ENCODE results near the gene ADORA1. TPM values are rescaled to one million over a fixed set of nuclear protein-coding genes. Genes with fewer than 3 reads are reported as not detected.

The ADORA1 gene
- total RNA-seq, 1 donor from 2014 or later: 3.8 TPM

DNA sequence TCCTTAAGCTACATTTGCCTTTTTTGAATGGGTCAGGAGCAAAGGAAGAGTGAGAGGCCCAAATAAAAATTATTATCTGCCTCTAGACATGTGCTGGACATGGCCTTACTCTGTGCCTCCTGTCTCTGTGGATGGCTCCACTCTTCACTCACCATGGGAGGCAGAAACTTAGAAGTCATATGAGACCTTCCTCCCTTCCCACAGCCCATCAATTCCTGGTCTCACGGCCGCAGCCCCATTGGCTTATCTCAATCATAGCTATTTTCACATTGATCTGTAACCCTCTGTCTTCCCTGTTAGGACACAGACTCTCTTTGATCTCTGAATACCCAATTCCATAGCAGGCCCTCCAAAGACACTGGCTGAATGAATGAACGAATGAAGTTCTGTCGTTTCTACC lies 14.2 kb upstream of the ADORA1 start:
- H3K27me3 Mint-ChIP-seq (ENCODE audit: low read depth): peaks cover 59% of the 10 kb centered on the region
- no peak for DNase-seq (ENCODE audit: low spot score in 2 of 2, unreplicated experiment in 2 of 2)
- no peaks in the 10 kb centered on the region for H3K9me3 Mint-ChIP-seq
- no peaks in the 10 kb centered on the region for H3K4me1 Mint-ChIP-seq
- no peaks in the 10 kb centered on the region for H3K36me3 Mint-ChIP-seq
- TF ChIP-seq CTCF (IDR thresholded peaks at IDR 0.05; ENCODE audit: unreplicated experiment): no peak
- no peak overlapping the region for H3K4me3 Mint-ChIP-seq
- no peak overlapping the region for H3K27ac Mint-ChIP-seq

GRCh38 chr1:203114202-203114601 lies 13.3 kb upstream of the ADORA1 start:
- no peaks in the 10 kb centered on the region for H3K4me1 Mint-ChIP-seq
- no peak overlapping the region for H3K4me3 Mint-ChIP-seq
- DNase-seq (ENCODE audit: low spot score in 2 of 2, unreplicated experiment in 2 of 2): no peak
- no peak for TF ChIP-seq CTCF (IDR thresholded peaks at IDR 0.05; ENCODE audit: unreplicated experiment)
- H3K27me3 Mint-ChIP-seq (ENCODE audit: low read depth): peaks cover 59% of the 10 kb centered on the region
- no peaks in the 10 kb centered on the region for H3K9me3 Mint-ChIP-seq
- H3K36me3 Mint-ChIP-seq: no peaks in the 10 kb centered on the region
- no peak overlapping the region for H3K27ac Mint-ChIP-seq

- no peak for TF ChIP-seq CTCF (IDR thresholded peaks at IDR 0.05; ENCODE audit: unreplicated experiment)
Observed at GRCh38 chr1:203116091-203116820, 11.3 kb upstream of the ADORA1 start.

DNA sequence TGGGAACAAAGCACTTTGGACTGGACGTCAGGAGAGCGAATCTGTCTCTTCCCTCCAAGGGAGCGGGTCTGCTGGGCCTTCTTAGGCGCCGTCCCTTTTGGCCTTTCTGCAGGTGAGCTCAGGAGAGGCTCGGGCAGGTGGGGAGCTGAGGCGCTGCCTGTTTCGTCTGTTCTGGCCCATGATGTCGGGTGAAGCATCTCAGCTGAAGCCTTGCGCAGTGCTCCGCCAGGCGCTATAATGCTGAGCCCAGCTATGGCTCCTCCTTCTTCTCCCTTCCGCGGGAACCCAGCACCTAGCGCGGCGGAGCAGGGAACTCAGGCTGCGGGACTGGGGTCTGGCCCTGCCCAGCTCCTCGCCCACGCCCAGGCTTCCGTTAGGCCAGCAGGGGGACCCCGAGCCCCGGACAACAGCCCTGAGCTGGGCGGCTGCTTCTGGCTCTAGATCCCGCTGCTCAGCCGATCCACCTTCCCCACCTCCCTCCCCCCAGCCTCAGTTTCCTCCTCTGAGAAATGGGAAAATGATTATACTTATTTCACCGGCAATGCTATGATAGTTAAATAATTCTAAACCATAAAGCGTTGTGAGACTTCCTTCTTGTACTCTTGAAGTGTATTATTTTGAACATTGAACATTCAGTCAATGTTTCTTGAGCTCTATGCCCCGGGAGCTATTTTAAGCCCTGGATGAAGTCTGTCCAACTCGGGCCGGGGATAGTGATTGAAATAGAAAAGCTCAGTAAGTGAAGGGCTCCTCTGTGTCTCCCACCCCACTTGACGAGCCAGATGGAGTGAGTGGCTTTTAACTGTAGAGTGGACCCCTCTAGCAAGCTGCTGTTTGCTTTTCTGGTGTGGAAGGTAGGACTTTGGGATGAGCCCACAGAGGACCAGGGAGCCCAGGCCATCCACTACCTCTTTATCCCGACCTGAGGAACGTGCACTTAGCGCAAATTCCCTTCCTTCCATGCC lies 9.6 kb upstream of the ADORA1 start:
- H3K9me3 Mint-ChIP-seq: no peaks in the 10 kb centered on the region
- peaks cover 63% of the 10 kb centered on the region for H3K27me3 Mint-ChIP-seq (ENCODE audit: low read depth)
- H3K4me3 Mint-ChIP-seq: no peak overlapping the region
- no peaks in the 10 kb centered on the region for H3K36me3 Mint-ChIP-seq
- no peak overlapping the region for H3K27ac Mint-ChIP-seq
- peak; percentile 74 to 87 for DNase-seq (ENCODE audit: low spot score in 2 of 2, unreplicated experiment in 2 of 2)
- TF ChIP-seq CTCF (IDR thresholded peaks at IDR 0.05; ENCODE audit: unreplicated experiment): peak; percentile 69
- peaks cover 10% of the 10 kb centered on the region for H3K4me1 Mint-ChIP-seq

More at GRCh38 chr1:203116091-203116820, 11.3 kb upstream of the ADORA1 start:
- Mint-ChIP-seq H3K27ac (no peak overlapping the region), H3K9me3 (no peaks in the 10 kb centered on the region), H3K4me1 (peaks cover 5% of the 10 kb centered on the region), H3K4me3 (no peak overlapping the region), H3K36me3 (no peaks in the 10 kb centered on the region), H3K27me3 (ENCODE audit: low read depth) (peaks cover 58% of the 10 kb centered on the region)
- DNase-seq (ENCODE audit: low spot score in 2 of 2, unreplicated experiment in 2 of 2): no peak

GRCh38 chr1:203120325-203121153 lies 7.0 kb upstream of the ADORA1 start:
- no peak for TF ChIP-seq CTCF (IDR thresholded peaks at IDR 0.05; ENCODE audit: unreplicated experiment)
- no peak for DNase-seq (ENCODE audit: low spot score in 2 of 2, unreplicated experiment in 2 of 2)
- Mint-ChIP-seq H3K4me3 (no peak overlapping the region), H3K36me3 (no peaks in the 10 kb centered on the region), H3K4me1 (peaks cover 27% of the 10 kb centered on the region), H3K27me3 (ENCODE audit: low read depth) (peaks cover 79% of the 10 kb centered on the region), H3K27ac (no peak overlapping the region), H3K9me3 (no peaks in the 10 kb centered on the region)

Data from mesothelial cell of epicardium (in vitro differentiated cells).